Panc1 (cell line): ENCODE measurements around the gene MCM5. TPM values are rescaled to one million over a fixed set of nuclear protein-coding genes. Genes with fewer than 3 reads are reported as not detected.

Source experiments
- ATAC-seq: fragments of 200-7000 bp; cut with Tn5 transposase; 2 replicates; pipeline ENCODE4 v1.9.1; 2020; ENCODE audit warnings: mild to moderate bottlenecking, moderate library complexity
- BruUV-seq: library from RNA; stranded (reverse); fragments of 400-500 nt; replicated peaks from 2 replicates; lab custom pipeline; 2021; lab: Mats Ljungman, UMichigan
- CTCF ChIA-PET: fragments of 300-600 bp; sonication (Branson Sonifier 250); formaldehyde crosslinking; loops from one replicate; lab custom pipeline; 2022; ENCODE audit warnings: antibody characterized with exemption; lab: Charles Lee
- POLR2A ChIA-PET: fragments of 300-600 bp; sonication (Branson Sonifier 250); formaldehyde crosslinking; loops from one replicate; lab custom pipeline; 2022; ENCODE audit warnings: antibody characterized with exemption; lab: Charles Lee
- DNase-seq: peaks from one replicate; pipeline ENCODE4 v3.0.0-alpha.2; 2010; ENCODE audit warnings: low read depth, low spot score
- H3K27ac ChIP-seq: 2 replicates; pipeline ENCODE4 v1.5.1; 2011; ENCODE audit warnings: mild to moderate bottlenecking, low read length, inconsistent platforms
- H3K27me3 ChIP-seq: fragments of 200-500 bp; sonication (Bioruptor generic); 2 replicates; pipeline ENCODE4 v1.6.0; 2014; ENCODE audit warnings: low read length, inconsistent platforms; ENCODE audit not compliant: control insufficient read depth, insufficient read depth
- H3K36me3 ChIP-seq: fragments of 200-500 bp; sonication (Bioruptor generic); 2 replicates; pipeline ENCODE4 v1.5.1; 2014; ENCODE audit warnings: inconsistent platforms, mild to moderate bottlenecking, low read length, moderate library complexity; ENCODE audit not compliant: control insufficient read depth, insufficient read depth
- H3K4me1 ChIP-seq: 2 replicates; pipeline ENCODE4 v1.5.1; 2011; ENCODE audit warnings: inconsistent platforms, mild to moderate bottlenecking, low read length, moderate library complexity; ENCODE audit not compliant: control insufficient read depth, insufficient read depth
- H3K4me3 ChIP-seq, 2 experiments: 2 replicates each; pipeline ENCODE4 v1.5.1; 2011 to 2012; ENCODE audit warnings: low read depth in 2 of 2, low read length in 2 of 2, mild to moderate bottlenecking in 2 of 2, inconsistent platforms in 1 of 2, moderate library complexity in 1 of 2
- H3K9me3 ChIP-seq: fragments of 200-500 bp; sonication (Bioruptor generic); 2 replicates; pipeline ENCODE4 v1.5.1; 2014; ENCODE audit warnings: low read depth, mild to moderate bottlenecking, inconsistent platforms, low read length, moderate library complexity; ENCODE audit not compliant: control insufficient read depth, insufficient read depth
- POLR2AphosphoS5 ChIP-seq: IDR thresholded peaks from 2 replicates; pipeline ENCODE4 v1.6.1; 2012; ENCODE audit warnings: mild to moderate bottlenecking, low read depth, low read length, moderate library complexity
- SIN3A ChIP-seq: IDR thresholded peaks from 2 replicates; pipeline ENCODE4 v1.6.1; 2012; ENCODE audit warnings: low read depth, mild to moderate bottlenecking, low read length, moderate library complexity, borderline replicate concordance; ENCODE audit not compliant: insufficient read depth
- TCF7L2 ChIP-seq: IDR thresholded peaks from 2 replicates; pipeline ENCODE4 v1.6.1; 2011; ENCODE audit warnings: mild to moderate bottlenecking, low read depth, low read length, inconsistent platforms
- in situ Hi-C: cut with HindIII; loops from 2 replicates; pipeline ENCODE4 v1.10.0; 2016; ENCODE audit warnings: low sequenced_read_pairs, low pct_unique_long_range_greater_than_20kb
- intact Hi-C: fragments of 100-400 bp; cut with micrococcal nuclease; formaldehyde crosslinking; loops from one replicate; pipeline ENCODE4 v1.10.0; 2022; ENCODE audit not compliant: unreplicated experiment
- total RNA-seq: library from RNA; stranded (reverse); gene quantifications from one replicate; pipeline ENCODE4 v1.2.1, GENCODE V29; 2021; ENCODE audit not compliant: unreplicated experiment
- TF ChIP-seq, protein P1 (sequence below), 2 experiments: IDR thresholded peaks; 2 replicates each; pipeline ENCODE4 v1.6.1; 2011 to 2012; ENCODE audit warnings: low read depth in 2 of 2, control low read depth in 1 of 2, low read length in 1 of 2, mild to moderate bottlenecking in 1 of 2, moderate library complexity in 1 of 2; ENCODE audit not compliant: insufficient read depth in 1 of 2
- TF ChIP-seq, protein P2 (sequence below): fragments of 450-650 bp; IDR thresholded peaks from 2 replicates; pipeline ENCODE4 v1.5.1; 2017; ENCODE audit warnings: mild to moderate bottlenecking

Gene MCM5
- total RNA-seq, 1 experiment from 2014 or later = 122 TPM

DNA sequence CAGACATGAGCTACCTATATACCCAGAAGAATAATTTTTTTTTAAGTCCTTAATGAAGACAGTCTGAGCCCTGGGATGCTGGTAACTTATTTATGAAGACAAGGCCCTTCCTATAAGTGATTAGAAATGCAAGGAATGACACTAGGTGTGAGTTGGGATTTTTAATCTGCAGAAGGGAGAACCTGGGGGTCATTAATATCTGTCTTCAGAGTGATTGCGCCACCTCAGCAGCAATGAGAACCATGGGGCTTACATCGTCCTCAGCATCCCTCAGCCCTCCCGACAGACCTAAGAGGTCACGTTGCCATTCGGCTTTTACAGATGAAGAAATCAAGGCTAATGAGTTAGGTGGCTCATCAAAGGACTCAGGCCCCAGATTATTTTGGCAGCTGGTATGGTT is 55.6 kb downstream of the MCM5 start:
- POLR2A ChIA-PET = no interaction called here
- DNase-seq (no peak), ATAC-seq (no peak)
- Histone ChIP-seq H3K27me3 (no peaks in the 10 kb centered on the region), H3K36me3 (no peaks in the 10 kb centered on the region), H3K27ac (no peak overlapping the region), H3K9me3 (no peaks in the 10 kb centered on the region), H3K4me1 (no peaks in the 10 kb centered on the region), H3K4me3 (no peak overlapping the region)
- in situ Hi-C loops = no loop called here
- intact Hi-C loops = no loop called here
- no peak for TF ChIP-seq POLR2AphosphoS5
- no peak for TF ChIP-seq TCF7L2
- TF ChIP-seq SIN3A = no peak
- TF ChIP-seq, protein P1, sequence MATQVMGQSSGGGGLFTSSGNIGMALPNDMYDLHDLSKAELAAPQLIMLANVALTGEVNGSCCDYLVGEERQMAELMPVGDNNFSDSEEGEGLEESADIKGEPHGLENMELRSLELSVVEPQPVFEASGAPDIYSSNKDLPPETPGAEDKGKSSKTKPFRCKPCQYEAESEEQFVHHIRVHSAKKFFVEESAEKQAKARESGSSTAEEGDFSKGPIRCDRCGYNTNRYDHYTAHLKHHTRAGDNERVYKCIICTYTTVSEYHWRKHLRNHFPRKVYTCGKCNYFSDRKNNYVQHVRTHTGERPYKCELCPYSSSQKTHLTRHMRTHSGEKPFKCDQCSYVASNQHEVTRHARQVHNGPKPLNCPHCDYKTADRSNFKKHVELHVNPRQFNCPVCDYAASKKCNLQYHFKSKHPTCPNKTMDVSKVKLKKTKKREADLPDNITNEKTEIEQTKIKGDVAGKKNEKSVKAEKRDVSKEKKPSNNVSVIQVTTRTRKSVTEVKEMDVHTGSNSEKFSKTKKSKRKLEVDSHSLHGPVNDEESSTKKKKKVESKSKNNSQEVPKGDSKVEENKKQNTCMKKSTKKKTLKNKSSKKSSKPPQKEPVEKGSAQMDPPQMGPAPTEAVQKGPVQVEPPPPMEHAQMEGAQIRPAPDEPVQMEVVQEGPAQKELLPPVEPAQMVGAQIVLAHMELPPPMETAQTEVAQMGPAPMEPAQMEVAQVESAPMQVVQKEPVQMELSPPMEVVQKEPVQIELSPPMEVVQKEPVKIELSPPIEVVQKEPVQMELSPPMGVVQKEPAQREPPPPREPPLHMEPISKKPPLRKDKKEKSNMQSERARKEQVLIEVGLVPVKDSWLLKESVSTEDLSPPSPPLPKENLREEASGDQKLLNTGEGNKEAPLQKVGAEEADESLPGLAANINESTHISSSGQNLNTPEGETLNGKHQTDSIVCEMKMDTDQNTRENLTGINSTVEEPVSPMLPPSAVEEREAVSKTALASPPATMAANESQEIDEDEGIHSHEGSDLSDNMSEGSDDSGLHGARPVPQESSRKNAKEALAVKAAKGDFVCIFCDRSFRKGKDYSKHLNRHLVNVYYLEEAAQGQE (IDR thresholded peaks at IDR 0.05; ENCODE audit: insufficient read depth in 1 of 2, low read depth in 2 of 2, low read length in 1 of 2) = no peak
- TF ChIP-seq, protein P2, sequence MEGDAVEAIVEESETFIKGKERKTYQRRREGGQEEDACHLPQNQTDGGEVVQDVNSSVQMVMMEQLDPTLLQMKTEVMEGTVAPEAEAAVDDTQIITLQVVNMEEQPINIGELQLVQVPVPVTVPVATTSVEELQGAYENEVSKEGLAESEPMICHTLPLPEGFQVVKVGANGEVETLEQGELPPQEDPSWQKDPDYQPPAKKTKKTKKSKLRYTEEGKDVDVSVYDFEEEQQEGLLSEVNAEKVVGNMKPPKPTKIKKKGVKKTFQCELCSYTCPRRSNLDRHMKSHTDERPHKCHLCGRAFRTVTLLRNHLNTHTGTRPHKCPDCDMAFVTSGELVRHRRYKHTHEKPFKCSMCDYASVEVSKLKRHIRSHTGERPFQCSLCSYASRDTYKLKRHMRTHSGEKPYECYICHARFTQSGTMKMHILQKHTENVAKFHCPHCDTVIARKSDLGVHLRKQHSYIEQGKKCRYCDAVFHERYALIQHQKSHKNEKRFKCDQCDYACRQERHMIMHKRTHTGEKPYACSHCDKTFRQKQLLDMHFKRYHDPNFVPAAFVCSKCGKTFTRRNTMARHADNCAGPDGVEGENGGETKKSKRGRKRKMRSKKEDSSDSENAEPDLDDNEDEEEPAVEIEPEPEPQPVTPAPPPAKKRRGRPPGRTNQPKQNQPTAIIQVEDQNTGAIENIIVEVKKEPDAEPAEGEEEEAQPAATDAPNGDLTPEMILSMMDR = no peak
- CTCF ChIA-PET = no interaction called here
- BruUV-seq = no TSS peak

DNA sequence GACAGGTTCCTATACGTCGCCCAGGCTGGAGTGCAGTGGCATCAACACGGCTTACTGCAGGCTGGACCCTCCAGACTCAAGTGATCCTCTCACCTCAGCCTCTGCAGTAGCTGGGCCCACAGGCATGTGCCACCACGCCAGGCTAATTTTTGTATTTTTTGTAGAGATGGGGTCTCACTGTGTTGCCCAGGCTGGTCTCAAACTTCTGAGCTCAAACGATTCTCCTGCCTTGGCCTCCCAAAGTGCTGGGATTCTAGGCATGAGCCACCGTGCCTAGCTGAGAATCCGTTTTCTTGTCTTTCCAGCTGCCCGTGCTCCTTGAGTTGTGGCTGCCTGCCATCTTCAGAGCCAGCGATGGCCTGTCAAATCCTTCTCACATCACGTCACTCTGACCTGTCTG is 56.8 kb downstream of the MCM5 start:
- no peak overlapping the region for H3K4me3 ChIP-seq
- CTCF ChIA-PET = interaction anchor here (0.6 kb wide), 1 partner anchor 11 kb away, joined by 4 read pairs; no protein-coding TSS in a partner anchor
- TF ChIP-seq TCF7L2 (no peak), SIN3A (no peak), POLR2AphosphoS5 (no peak)
- TF ChIP-seq, protein P1 (IDR thresholded peaks at IDR 0.05; ENCODE audit: insufficient read depth in 1 of 2, low read depth in 2 of 2, low read length in 1 of 2) = no peak
- TF ChIP-seq, protein P2 = no peak
- no peaks in the 10 kb centered on the region for H3K27me3 ChIP-seq
- BruUV-seq = no TSS peak
- no peaks in the 10 kb centered on the region for H3K36me3 ChIP-seq
- intact Hi-C loops = no loop called here
- in situ Hi-C loops = no loop called here
- no peaks in the 10 kb centered on the region for H3K9me3 ChIP-seq
- DNase-seq = no peak
- H3K27ac ChIP-seq = no peak overlapping the region
- no peak for ATAC-seq
- H3K4me1 ChIP-seq = no peaks in the 10 kb centered on the region
- POLR2A ChIA-PET = no interaction called here
